A673 (cell line): ENCODE measurements around the gene PREX1. TPM values are rescaled to one million over a fixed set of nuclear protein-coding genes. Genes with fewer than 3 reads are reported as not detected.

Experiments used
- BruUV-seq: library from RNA; stranded (reverse); fragments of 400-500 nt; replicated peaks from 2 replicates; lab custom pipeline; 2021; lab: Mats Ljungman, UMichigan
- CTCF ChIA-PET: fragments of 300-600 bp; sonication (Branson Sonifier 250); formaldehyde crosslinking; loops from one replicate; lab custom pipeline; 2022; ENCODE audit warnings: antibody characterized with exemption; lab: Charles Lee
- POLR2A ChIA-PET: fragments of 300-600 bp; sonication (Branson Sonifier 250); formaldehyde crosslinking; loops from one replicate; lab custom pipeline; 2022; ENCODE audit warnings: antibody characterized with exemption; ENCODE audit not compliant: low non-redundant PET; lab: Charles Lee
- DNase-seq: peaks from one replicate; pipeline ENCODE4 v3.0.0-alpha.2; 2015; ENCODE audit warnings: low spot score
- H3K27ac ChIP-seq: fragments of 200-600 bp; sonication (generic); 2 replicates; pipeline ENCODE4 v1.5.1; 2016; ENCODE audit warnings: mixed run types, low read depth, mild to moderate bottlenecking, mixed read lengths, antibody characterized with exemption, low read length; ENCODE audit not compliant: poor library complexity, severe bottlenecking
- H3K27me3 ChIP-seq: fragments of 200-600 bp; sonication (generic); replicated peaks from 2 replicates; pipeline ENCODE4 v1.6.1; 2017; ENCODE audit warnings: mixed run types, low read depth, mild to moderate bottlenecking, mixed read lengths, antibody characterized with exemption, low read length; ENCODE audit not compliant: insufficient read depth, poor library complexity
- H3K36me3 ChIP-seq: fragments of 200-600 bp; sonication (generic); 2 replicates; pipeline ENCODE4 v1.6.1; 2016; ENCODE audit warnings: mixed run types, mild to moderate bottlenecking, mixed read lengths, antibody characterized with exemption, low read length; ENCODE audit not compliant: insufficient read depth, poor library complexity, severe bottlenecking
- H3K4me1 ChIP-seq: fragments of 200-600 bp; sonication (generic); 2 replicates; pipeline ENCODE4 v1.6.1; 2017; ENCODE audit warnings: mixed run types, mild to moderate bottlenecking, mixed read lengths, antibody characterized with exemption, low read length; ENCODE audit not compliant: insufficient read depth, poor library complexity, severe bottlenecking
- H3K4me3 ChIP-seq: fragments of 200-600 bp; sonication (generic); 2 replicates; pipeline ENCODE4 v1.5.1; 2016; ENCODE audit warnings: low read depth, mixed run types, mild to moderate bottlenecking, mixed read lengths, low read length; ENCODE audit not compliant: poor library complexity, severe bottlenecking
- H3K9me3 ChIP-seq: fragments of 200-600 bp; sonication (generic); 2 replicates; pipeline ENCODE4 v1.6.1; 2016; ENCODE audit warnings: mixed run types, low read depth, mild to moderate bottlenecking, mixed read lengths, antibody characterized with exemption, low read length; ENCODE audit not compliant: poor library complexity, severe bottlenecking
- CTCF ChIP-seq: fragments of 300-800, 200-600 bp; sonication (generic); conservative IDR thresholded peaks from 2 replicates; pipeline ENCODE4 v1.5.1; 2017; ENCODE audit warnings: low read depth, mild to moderate bottlenecking, antibody characterized with exemption, low read length, moderate library complexity, mixed read lengths
- EZH2 ChIP-seq: fragments of 200-600 bp; sonication (generic); IDR thresholded peaks from 2 replicates; pipeline ENCODE4 v1.6.1; 2017; ENCODE audit warnings: borderline replicate concordance, low read depth, mild to moderate bottlenecking, mixed read lengths, antibody characterized with exemption, low read length; ENCODE audit not compliant: poor library complexity, severe bottlenecking
- intact Hi-C: fragments of 100-400 bp; cut with micrococcal nuclease; formaldehyde crosslinking; loops from one replicate; pipeline ENCODE4 v1.10.0; 2022; ENCODE audit not compliant: unreplicated experiment
- total RNA-seq: library from RNA; stranded (reverse); gene quantifications from 2 replicates; pipeline ENCODE4 v1.2.3, GENCODE V29; 2021

Gene PREX1
- total RNA-seq, 1 experiment from 2014 or later: 145 TPM

DNA sequence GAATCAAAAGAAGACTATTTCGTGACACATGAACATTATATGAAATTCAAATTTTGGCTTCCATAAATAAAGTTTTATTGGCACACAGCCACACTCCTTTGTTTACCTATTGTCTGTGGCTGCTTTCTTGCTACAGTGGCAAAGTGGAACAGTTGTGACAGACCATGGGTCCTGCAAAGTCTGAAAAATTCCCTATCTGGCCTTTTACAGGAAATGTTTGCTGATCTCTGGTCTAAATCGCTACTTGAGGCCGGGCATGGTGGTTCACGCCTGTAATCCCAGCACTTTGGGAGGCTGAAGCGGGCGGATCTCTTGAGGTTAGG is 23.1 kb upstream of the PREX1 start:
- H3K27ac ChIP-seq: no peak overlapping the region
- no peak overlapping the region for H3K4me3 ChIP-seq
- no peaks in the 10 kb centered on the region for H3K9me3 ChIP-seq
- H3K27me3 ChIP-seq: no peaks in the 10 kb centered on the region
- H3K4me1 ChIP-seq: peaks cover 21% of the 10 kb centered on the region
- CTCF ChIA-PET: no interaction called here
- DNase-seq: no peak
- no TSS peak for BruUV-seq
- intact Hi-C loops: no loop called here
- POLR2A ChIA-PET: no interaction called here
- TF ChIP-seq EZH2: no peak
- TF ChIP-seq CTCF: no peak
- H3K36me3 ChIP-seq: no peaks in the 10 kb centered on the region

GRCh38 chr20:48850257-48850976 is 22.6 kb upstream of the PREX1 start:
- POLR2A ChIA-PET: interaction anchor here (0.6 kb wide), 1 partner anchor 25 kb away, joined by 4 read pairs; no protein-coding TSS in a partner anchor
- CTCF ChIA-PET: no interaction called here

GRCh38 chr20:48849779-48850178 is 22.0 kb upstream of the PREX1 start:
- no peak overlapping the region for H3K4me3 ChIP-seq
- no peaks in the 10 kb centered on the region for H3K36me3 ChIP-seq
- DNase-seq: no peak
- no peaks in the 10 kb centered on the region for H3K27me3 ChIP-seq
- BruUV-seq: no TSS peak
- POLR2A ChIA-PET: interaction anchor here (0.6 kb wide), 2 partner anchors 24 to 55 kb away, joined by 4 to 18 read pairs; no protein-coding TSS in a partner anchor
- TF ChIP-seq EZH2 (no peak), CTCF (no peak)
- peak overlapping the region; percentile 45 for H3K27ac ChIP-seq
- intact Hi-C loops: no loop called here
- H3K4me1 ChIP-seq: peaks cover 32% of the 10 kb centered on the region
- CTCF ChIA-PET: no interaction called here
- no peaks in the 10 kb centered on the region for H3K9me3 ChIP-seq

More at GRCh38 chr20:48850257-48850976, 22.6 kb upstream of the PREX1 start:
- no peak for DNase-seq
- H3K27ac ChIP-seq: peak overlapping the region; percentile 45
- intact Hi-C loops: no loop called here
- no peak for TF ChIP-seq EZH2
- no peak for TF ChIP-seq CTCF
- no peaks in the 10 kb centered on the region for H3K9me3 ChIP-seq
- H3K36me3 ChIP-seq: no peaks in the 10 kb centered on the region
- H3K4me3 ChIP-seq: no peak overlapping the region
- peaks cover 26% of the 10 kb centered on the region for H3K4me1 ChIP-seq
- H3K27me3 ChIP-seq: no peaks in the 10 kb centered on the region
- no TSS peak for BruUV-seq
